ENCODE measurements around the gene CX3CL1.

Gene CX3CL1

DNA sequence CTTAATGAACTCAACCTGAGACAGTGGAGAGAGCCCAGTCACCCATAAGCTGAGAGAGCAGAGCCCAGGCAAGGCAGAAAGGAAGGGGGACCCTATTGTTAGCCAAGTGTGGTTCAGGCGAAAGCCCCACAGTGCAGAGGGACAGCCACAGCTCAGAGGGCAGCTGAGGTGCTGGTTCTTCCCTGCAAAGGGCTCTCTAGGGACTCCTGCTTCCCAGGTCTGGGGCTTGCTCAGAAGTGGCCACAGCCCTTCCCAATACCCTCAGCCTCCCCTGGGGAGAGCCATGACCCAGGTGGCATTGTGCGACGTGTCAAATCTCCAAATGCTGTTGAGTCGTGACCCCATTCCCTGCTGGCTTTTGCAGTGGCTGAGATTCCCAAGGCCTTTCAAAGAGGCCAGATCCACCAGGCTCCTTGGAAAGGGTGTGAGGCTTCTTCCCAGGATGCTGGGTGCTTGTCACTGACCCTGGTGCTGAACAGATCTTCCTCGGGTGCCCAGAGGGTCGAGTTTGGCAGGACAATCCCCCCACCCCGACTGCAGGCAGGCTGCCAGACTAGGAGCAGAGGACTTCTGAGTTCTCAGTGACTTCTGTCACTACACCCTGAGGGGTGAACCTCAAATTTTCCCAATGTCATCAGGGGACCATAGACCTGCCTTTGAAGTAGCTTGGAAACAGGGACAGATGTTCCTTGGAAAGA is 29.8 kb downstream of the CX3CL1 start:
- H3K27me3 ChIP-seq (replicated peaks; ENCODE audit: control insufficient read depth, insufficient read depth, low read length): no peaks in the 10 kb centered on the region
- no peak for DNase-seq (ENCODE audit: extremely low read depth, insufficient read length)
- TF ChIP-seq, protein P1, sequence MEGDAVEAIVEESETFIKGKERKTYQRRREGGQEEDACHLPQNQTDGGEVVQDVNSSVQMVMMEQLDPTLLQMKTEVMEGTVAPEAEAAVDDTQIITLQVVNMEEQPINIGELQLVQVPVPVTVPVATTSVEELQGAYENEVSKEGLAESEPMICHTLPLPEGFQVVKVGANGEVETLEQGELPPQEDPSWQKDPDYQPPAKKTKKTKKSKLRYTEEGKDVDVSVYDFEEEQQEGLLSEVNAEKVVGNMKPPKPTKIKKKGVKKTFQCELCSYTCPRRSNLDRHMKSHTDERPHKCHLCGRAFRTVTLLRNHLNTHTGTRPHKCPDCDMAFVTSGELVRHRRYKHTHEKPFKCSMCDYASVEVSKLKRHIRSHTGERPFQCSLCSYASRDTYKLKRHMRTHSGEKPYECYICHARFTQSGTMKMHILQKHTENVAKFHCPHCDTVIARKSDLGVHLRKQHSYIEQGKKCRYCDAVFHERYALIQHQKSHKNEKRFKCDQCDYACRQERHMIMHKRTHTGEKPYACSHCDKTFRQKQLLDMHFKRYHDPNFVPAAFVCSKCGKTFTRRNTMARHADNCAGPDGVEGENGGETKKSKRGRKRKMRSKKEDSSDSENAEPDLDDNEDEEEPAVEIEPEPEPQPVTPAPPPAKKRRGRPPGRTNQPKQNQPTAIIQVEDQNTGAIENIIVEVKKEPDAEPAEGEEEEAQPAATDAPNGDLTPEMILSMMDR (IDR thresholded peaks at IDR 0.05; ENCODE audit: insufficient read depth, low read length, poor library complexity, severe bottlenecking): no peak

DNA sequence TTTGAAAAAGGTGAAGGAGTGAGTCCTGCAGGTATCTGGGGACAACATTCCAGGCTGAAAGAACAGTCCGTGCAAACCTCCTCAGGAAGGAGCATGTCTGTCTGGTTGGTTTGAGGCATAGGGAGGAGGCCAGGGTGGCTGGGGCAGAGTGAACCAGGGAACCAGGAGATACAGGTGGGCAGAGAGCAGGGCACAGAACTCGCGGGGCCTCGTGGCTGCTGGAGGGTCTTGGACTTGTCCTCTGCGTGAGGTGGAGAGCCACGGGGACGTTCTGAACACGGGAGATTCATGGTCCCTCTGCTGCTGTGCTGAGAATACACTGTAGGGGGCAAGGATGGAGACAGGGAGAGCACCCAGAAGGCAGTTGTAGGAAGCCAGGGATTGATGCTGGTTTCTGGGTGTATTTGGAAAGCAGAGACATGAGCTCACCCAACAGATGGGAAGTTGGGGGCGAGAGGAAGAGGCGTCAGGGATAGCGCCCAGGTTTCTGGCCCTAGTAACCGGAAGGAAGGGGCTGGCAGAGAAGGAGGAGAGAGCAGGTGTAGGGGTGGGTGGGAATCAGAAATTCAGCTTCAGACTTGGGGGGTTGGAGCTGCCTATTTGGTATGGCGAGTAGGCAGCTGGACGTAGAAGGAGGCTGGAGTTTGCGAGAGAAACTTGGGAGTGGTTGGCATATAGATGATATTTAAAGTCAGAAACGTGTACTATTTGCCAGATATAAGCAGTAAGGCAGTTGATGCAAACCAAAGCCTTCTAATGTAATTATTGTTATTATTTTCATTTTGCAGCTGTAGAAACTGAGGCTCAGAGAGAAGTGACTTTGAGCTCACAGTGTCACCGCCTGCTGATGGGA is 31.9 kb downstream of the CX3CL1 start, which contains the start of gene CCL17:
Gene CCL17, plus strand, starts transcription at position 803 of the 853 bp plus-strand sequence. CDS start 9,166 bp downstream, outside the sequence.
- TF ChIP-seq, protein P1 (IDR thresholded peaks at IDR 0.05; ENCODE audit: insufficient read depth, low read length, poor library complexity, severe bottlenecking): no peak
- Histone ChIP-seq H3K27me3 (replicated peaks; ENCODE audit: control insufficient read depth, insufficient read depth, low read length) (no peaks in the 10 kb centered on the region), H3K36me3 (ENCODE audit: control insufficient read depth, insufficient read depth, low read length) (no peaks in the 10 kb centered on the region), H3K4me3 (replicated peaks; ENCODE audit: low read depth, low read length) (no peak within 1 kb of the TSS)
- DNase-seq (ENCODE audit: extremely low read depth, insufficient read length): no peak

More for the DNA sequence above, 29.8 kb downstream of the CX3CL1 start:
- H3K36me3 ChIP-seq (ENCODE audit: control insufficient read depth, insufficient read depth, low read length): no peaks in the 10 kb centered on the region
- no peak overlapping the region for H3K4me3 ChIP-seq (replicated peaks; ENCODE audit: low read depth, low read length)

DNA sequence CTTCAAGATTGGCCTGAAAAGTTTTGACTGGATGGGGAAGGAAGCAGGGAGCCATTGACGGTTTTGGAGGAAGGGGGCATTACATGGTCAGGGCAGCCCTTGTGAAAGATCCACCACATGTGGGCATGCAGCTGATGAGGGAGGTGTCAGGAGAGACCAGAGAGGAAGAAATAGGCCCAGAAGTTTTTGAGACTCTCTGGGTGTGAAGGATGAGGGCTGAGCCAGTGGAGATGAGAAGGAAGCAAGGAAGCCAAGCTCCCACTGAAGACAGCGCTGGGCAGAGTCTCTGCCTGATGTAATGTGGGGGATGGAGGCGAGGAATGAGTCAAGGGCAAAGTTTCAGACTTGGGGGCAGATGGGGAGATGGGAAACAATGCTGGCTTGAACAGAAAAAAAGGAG is 32.8 kb downstream of the CX3CL1 start:
- TF ChIP-seq, protein P1 (IDR thresholded peaks at IDR 0.05; ENCODE audit: insufficient read depth, low read length, poor library complexity, severe bottlenecking): no peak
- no peaks in the 10 kb centered on the region for H3K36me3 ChIP-seq (ENCODE audit: control insufficient read depth, insufficient read depth, low read length)
- H3K4me3 ChIP-seq (replicated peaks; ENCODE audit: low read depth, low read length): no peak overlapping the region
- DNase-seq (ENCODE audit: extremely low read depth, insufficient read length): no peak
- H3K27me3 ChIP-seq (replicated peaks; ENCODE audit: control insufficient read depth, insufficient read depth, low read length): no peaks in the 10 kb centered on the region

DNA sequence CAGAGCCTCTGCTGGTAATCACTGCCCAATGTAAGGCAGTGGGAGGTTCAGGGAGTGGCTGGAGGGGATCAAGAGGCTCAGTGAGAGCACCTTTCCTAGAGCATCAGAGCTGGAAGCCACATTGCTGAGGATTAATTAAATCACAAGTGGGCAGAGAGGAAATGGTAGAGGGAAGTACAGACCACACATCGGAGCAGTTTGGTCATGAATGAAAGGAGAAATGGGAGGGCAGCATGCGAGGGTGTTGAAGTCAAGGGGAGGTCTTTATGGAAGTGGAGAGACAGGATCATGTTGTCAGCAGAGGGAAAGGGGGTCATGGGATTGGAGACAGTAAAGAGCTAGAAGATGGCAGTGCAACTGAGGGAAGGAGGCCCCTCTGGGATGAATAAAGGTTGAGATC is 34.6 kb downstream of the CX3CL1 start:
- Histone ChIP-seq H3K36me3 (ENCODE audit: control insufficient read depth, insufficient read depth, low read length) (no peaks in the 10 kb centered on the region), H3K4me3 (replicated peaks; ENCODE audit: low read depth, low read length) (no peak overlapping the region), H3K27me3 (replicated peaks; ENCODE audit: control insufficient read depth, insufficient read depth, low read length) (no peaks in the 10 kb centered on the region)
- TF ChIP-seq, protein P1 (IDR thresholded peaks at IDR 0.05; ENCODE audit: insufficient read depth, low read length, poor library complexity, severe bottlenecking): no peak
- no peak for DNase-seq (ENCODE audit: extremely low read depth, insufficient read length)

DNA sequence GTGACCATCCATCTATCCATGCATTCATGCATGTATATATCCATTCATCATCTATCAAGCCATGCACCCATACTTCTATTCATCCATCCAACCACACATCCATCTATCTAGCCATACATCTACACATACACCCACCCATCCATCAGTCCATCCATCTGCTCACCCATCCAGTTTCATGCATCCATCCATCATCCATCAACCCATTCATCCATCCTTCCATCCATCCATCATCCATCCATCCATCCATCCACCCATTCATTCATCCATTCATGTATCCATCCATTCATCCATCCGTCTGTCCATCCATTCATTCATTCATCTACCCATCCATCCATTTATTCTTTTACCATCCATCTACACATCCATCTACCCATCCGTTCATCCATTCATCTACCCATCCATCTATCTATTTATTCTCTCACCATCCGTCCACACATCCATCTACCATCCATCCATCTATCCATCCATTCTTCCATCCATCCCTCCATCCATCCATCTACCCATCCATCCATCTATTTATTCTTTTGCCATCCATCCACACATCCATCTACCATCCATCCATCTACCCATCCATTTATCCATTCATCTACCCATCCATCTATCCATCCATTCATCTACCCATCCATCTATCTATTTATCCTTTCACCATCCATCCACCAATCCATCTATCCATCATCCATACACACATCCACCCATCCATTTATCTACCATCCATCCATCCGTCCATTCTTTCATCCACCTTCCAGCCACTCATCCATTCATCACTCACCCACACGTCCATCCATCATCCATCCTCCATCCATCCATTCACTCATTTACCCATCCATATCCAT is 35.4 kb downstream of the CX3CL1 start:
- no peak overlapping the region for H3K4me3 ChIP-seq (replicated peaks; ENCODE audit: low read depth, low read length)
- TF ChIP-seq, protein P1 (IDR thresholded peaks at IDR 0.05; ENCODE audit: insufficient read depth, low read length, poor library complexity, severe bottlenecking): no peak
- no peak for DNase-seq (ENCODE audit: extremely low read depth, insufficient read length)
- H3K36me3 ChIP-seq (ENCODE audit: control insufficient read depth, insufficient read depth, low read length): no peaks in the 10 kb centered on the region
- no peaks in the 10 kb centered on the region for H3K27me3 ChIP-seq (replicated peaks; ENCODE audit: control insufficient read depth, insufficient read depth, low read length)

All from GM06990 (cell line).